H1 (cell line): ENCODE data around the gene STIMATE. TPM values are rescaled to one million over a fixed set of nuclear protein-coding genes. Genes with fewer than 3 reads are reported as not detected.

Source experiments
- CTCF ChIA-PET: fragments of 300-600 bp; sonication (Branson Sonifier 250); formaldehyde crosslinking; loops from one replicate; lab custom pipeline; 2021; ENCODE audit not compliant: partially characterized antibody; lab: Charles Lee
- POLR2A ChIA-PET: fragments of 300-600 bp; sonication (Branson Sonifier 250); formaldehyde crosslinking; loops from one replicate; lab custom pipeline; 2021; ENCODE audit warnings: inconsistent platforms; ENCODE audit not compliant: partially characterized antibody; lab: Charles Lee
- DNase-seq, 2 experiments: peaks; one replicate each; pipeline versions ENCODE4 v3.0.0 to v3.0.0-alpha.2; 2010 to 2022; ENCODE audit warnings: low spot score in 2 of 2, low read depth in 1 of 2, mixed read lengths in 1 of 2
- FAIRE-seq: peaks from 2 replicates; lab custom pipeline; 2011; peaks lifted over from hg19 to GRCh38; lab: Jason Lieb, UNC
- H2AFZ ChIP-seq: 2 replicates; pipeline ENCODE4 v1.8.1; 2012; ENCODE audit warnings: low read length, inconsistent platforms
- H2AK5ac ChIP-seq: 2 replicates; pipeline ENCODE4 v1.6.1; 2013; ENCODE audit warnings: low read depth, low read length
- H2BK120ac ChIP-seq: replicated peaks from 2 replicates; pipeline ENCODE3; 2013; ENCODE audit warnings: low read depth, low read length, inconsistent platforms
- H2BK12ac ChIP-seq: 2 replicates; pipeline ENCODE4 v1.6.1; 2013; ENCODE audit warnings: low read depth, low read length
- H2BK15ac ChIP-seq: 2 replicates; pipeline ENCODE4 v1.6.1; 2013; ENCODE audit warnings: low read length
- H2BK20ac ChIP-seq: 2 replicates; pipeline ENCODE4 v1.6.1; 2013; ENCODE audit warnings: low read length
- H2BK5ac ChIP-seq: 2 replicates; pipeline ENCODE4 v1.6.1; 2013; ENCODE audit warnings: low read depth, low read length
- H3K14ac ChIP-seq: 2 replicates; pipeline ENCODE4 v1.6.1; 2013; ENCODE audit warnings: inconsistent platforms; ENCODE audit not compliant: insufficient read length
- H3K18ac ChIP-seq: 2 replicates; pipeline ENCODE4 v1.6.1; 2013; ENCODE audit warnings: low read length; ENCODE audit errors: extremely low read depth
- H3K23ac ChIP-seq: 2 replicates; pipeline ENCODE4 v1.6.1; 2013; ENCODE audit warnings: inconsistent platforms; ENCODE audit not compliant: insufficient read length
- H3K23me2 ChIP-seq: 2 replicates; pipeline ENCODE4 v1.6.1; 2013; ENCODE audit warnings: low read depth, low read length
- H3K27ac ChIP-seq: 2 replicates; pipeline ENCODE4 v1.6.1; 2011; ENCODE audit warnings: low read depth, low read length, inconsistent platforms
- H3K27me3 ChIP-seq, 4 experiments: replicated peaks in 1 of 4; 1 replicate in 1 of 4; 2 replicates in 3 of 4; pipeline versions ENCODE4 v1.6.1 to v1.8.1; 2011 to 2013; ENCODE audit warnings: low read length in 3 of 4, mild to moderate bottlenecking in 3 of 4, inconsistent platforms in 2 of 4, mixed read lengths in 2 of 4, moderate library complexity in 1 of 4; ENCODE audit not compliant: control insufficient read depth in 3 of 4, insufficient read depth in 3 of 4; ENCODE audit errors: extremely low read depth in 1 of 4
- H3K36me3 ChIP-seq, 4 experiments: 2 replicates each; pipeline versions ENCODE4 v1.6.1 to v1.8.1; 2011 to 2013; ENCODE audit warnings: mild to moderate bottlenecking in 4 of 4, low read length in 3 of 4, moderate library complexity in 2 of 4, control low read depth in 1 of 4, inconsistent platforms in 1 of 4; ENCODE audit not compliant: insufficient read depth in 4 of 4, control insufficient read depth in 2 of 4
- H3K4ac ChIP-seq: replicated peaks from 2 replicates; pipeline ENCODE3; 2013; ENCODE audit warnings: low read length, low read depth, mixed read lengths, inconsistent platforms; ENCODE audit not compliant: insufficient read length
- H3K4me1 ChIP-seq, 4 experiments: replicated peaks in 1 of 4; 1 replicate in 1 of 4; 2 replicates in 3 of 4; pipeline versions ENCODE4 v1.6.1 to v1.8.1; 2011 to 2013; ENCODE audit warnings: low read length in 3 of 4, inconsistent platforms in 2 of 4, mixed read lengths in 1 of 4; ENCODE audit not compliant: insufficient read depth in 4 of 4, control insufficient read depth in 3 of 4
- H3K4me2 ChIP-seq, 2 experiments: 2 replicates each; pipeline versions ENCODE4 v1.6.1 to v1.8.1; 2011 to 2013; ENCODE audit warnings: low read depth in 2 of 2, low read length in 2 of 2, control low read depth in 1 of 2, inconsistent platforms in 1 of 2, mild to moderate bottlenecking in 1 of 2; ENCODE audit not compliant: insufficient read depth in 1 of 2
- H3K4me3 ChIP-seq, 4 experiments: fragments of 200-600, 300-600 bp in 1 of 4; sonication (generic), shearing (Covaris generic), sonication (Bioruptor Twin) in 1 of 4; 2 replicates each; pipeline versions ENCODE4 v1.5.1 to v1.8.1; 2011 to 2016; ENCODE audit warnings: low read length in 4 of 4, low read depth in 3 of 4, control low read depth in 2 of 4, inconsistent platforms in 2 of 4, mild to moderate bottlenecking in 2 of 4, mixed read lengths in 1 of 4, moderate library complexity in 1 of 4; ENCODE audit not compliant: insufficient read depth in 2 of 4; ENCODE audit errors: extremely low read depth in 1 of 4
- H3K56ac ChIP-seq: replicated peaks from 2 replicates; pipeline ENCODE3; 2013; ENCODE audit warnings: low read depth, mild to moderate bottlenecking, mixed read lengths, low read length, inconsistent platforms; ENCODE audit not compliant: insufficient read length
- H3K79me1 ChIP-seq: 2 replicates; pipeline ENCODE4 v1.6.1; 2013; ENCODE audit warnings: low read depth, low read length, control low read depth
- H3K79me2 ChIP-seq, 2 experiments: 2 replicates each; pipeline versions ENCODE4 v1.6.1 to v1.8.1; 2012 to 2013; ENCODE audit warnings: low read length in 2 of 2, mild to moderate bottlenecking in 2 of 2, inconsistent platforms in 1 of 2; ENCODE audit not compliant: insufficient read depth in 2 of 2, control insufficient read depth in 1 of 2
- H3K9ac ChIP-seq, 4 experiments: replicated peaks in 1 of 4; 1 replicate in 1 of 4; 2 replicates in 3 of 4; pipeline versions ENCODE4 v1.6.1 to v1.8.1; 2011 to 2013; ENCODE audit warnings: low read depth in 3 of 4, low read length in 3 of 4, control low read depth in 2 of 4, mild to moderate bottlenecking in 2 of 4, moderate library complexity in 2 of 4, inconsistent platforms in 1 of 4; ENCODE audit errors: extremely low read depth in 1 of 4
- H3K9me3 ChIP-seq, 2 experiments: 2 replicates each; pipeline versions ENCODE4 v1.6.1 to v1.8.1; 2012 to 2013; ENCODE audit warnings: mild to moderate bottlenecking in 2 of 2, moderate library complexity in 2 of 2, control low read depth in 1 of 2, inconsistent platforms in 1 of 2, low read depth in 1 of 2, low read length in 1 of 2, mixed read lengths in 1 of 2; ENCODE audit not compliant: insufficient read depth in 2 of 2
- H4K20me1 ChIP-seq, 2 experiments: replicated peaks in 1 of 2; 2 replicates each; pipeline versions ENCODE3 to v1.8.1; 2011 to 2013; ENCODE audit warnings: inconsistent platforms in 2 of 2, low read length in 2 of 2, mild to moderate bottlenecking in 1 of 2; ENCODE audit not compliant: insufficient read depth in 2 of 2, control insufficient read depth in 1 of 2
- H4K5ac ChIP-seq: 2 replicates; pipeline ENCODE4 v1.6.1; 2013; ENCODE audit warnings: low read length, low read depth, mixed read lengths, inconsistent platforms; ENCODE audit not compliant: insufficient read length
- H4K8ac ChIP-seq: 2 replicates; pipeline ENCODE4 v1.8.0; 2013; ENCODE audit warnings: mild to moderate bottlenecking, moderate library complexity, low read length, inconsistent platforms; ENCODE audit not compliant: insufficient read depth; ENCODE audit errors: extremely low read depth
- H4K91ac ChIP-seq: replicated peaks from 2 replicates; pipeline ENCODE3; 2013; ENCODE audit warnings: low read length, mixed read lengths, inconsistent platforms; ENCODE audit not compliant: insufficient read length
- EP300 ChIP-seq, 2 experiments: IDR thresholded peaks; 1 replicate in 1 of 2; 2 replicates in 1 of 2; pipeline ENCODE4 v1.6.1; 2011 to 2012; ENCODE audit warnings: low read depth in 2 of 2, low read length in 2 of 2, mild to moderate bottlenecking in 2 of 2, borderline replicate concordance in 1 of 2, inconsistent platforms in 1 of 2, moderate library complexity in 1 of 2
- FOSL1 ChIP-seq: IDR thresholded peaks from 2 replicates; pipeline ENCODE4 v1.6.1; 2011; ENCODE audit warnings: mild to moderate bottlenecking, low read depth, low read length, moderate library complexity; ENCODE audit not compliant: insufficient read depth
- GTF2F1 ChIP-seq: IDR thresholded peaks from 2 replicates; pipeline ENCODE4 v1.6.1; 2012; ENCODE audit warnings: low read depth, low read length, improper control_type of control experiment, borderline replicate concordance
- HDAC2 ChIP-seq, 2 experiments: fragments of 300-600 bp in 1 of 2; sonication (generic) in 1 of 2; IDR thresholded peaks; 2 replicates each; pipeline ENCODE4 v1.6.1; 2011 to 2012; ENCODE audit warnings: low read depth in 2 of 2, low read length in 2 of 2, mild to moderate bottlenecking in 2 of 2, moderate library complexity in 2 of 2, borderline replicate concordance in 1 of 2, inconsistent platforms in 1 of 2
- MAFK ChIP-seq: IDR thresholded peaks from 2 replicates; pipeline ENCODE4 v1.6.1; 2012; ENCODE audit warnings: low read depth, mild to moderate bottlenecking, improper control_type of control experiment, low read length
- NANOG ChIP-seq: IDR thresholded peaks from 2 replicates; pipeline ENCODE4 v1.6.1; 2011; ENCODE audit warnings: low read length, low read depth, mild to moderate bottlenecking, inconsistent platforms; ENCODE audit not compliant: insufficient read depth, poor library complexity, severe bottlenecking
- POLR2AphosphoS5 ChIP-seq: IDR thresholded peaks from 2 replicates; pipeline ENCODE4 v1.6.1; 2011; ENCODE audit warnings: low read depth, low read length
- RAD21 ChIP-seq, 2 experiments: IDR thresholded peaks in 1 of 2; conservative IDR thresholded peaks in 1 of 2; 2 replicates each; pipeline ENCODE4 v1.6.1; 2011; ENCODE audit warnings: low read depth in 2 of 2, low read length in 2 of 2, improper control_type of control experiment in 1 of 2, inconsistent platforms in 1 of 2, mild to moderate bottlenecking in 1 of 2, moderate library complexity in 1 of 2
- SP2 ChIP-seq: IDR thresholded peaks from 2 replicates; pipeline ENCODE4 v1.6.1; 2012; ENCODE audit warnings: mild to moderate bottlenecking, low read length, inconsistent platforms
- SP4 ChIP-seq: IDR thresholded peaks from 2 replicates; pipeline ENCODE4 v1.6.1; 2012; ENCODE audit warnings: low read length, inconsistent platforms
- SRF ChIP-seq: IDR thresholded peaks from 2 replicates; pipeline ENCODE4 v1.6.1; 2011; ENCODE audit warnings: mild to moderate bottlenecking, low read depth, low read length, moderate library complexity
- SUZ12 ChIP-seq: fragments of 200-600 bp; sonication (generic); IDR thresholded peaks from 2 replicates; pipeline ENCODE4 v1.6.1; 2012; ENCODE audit warnings: mild to moderate bottlenecking, inconsistent platforms, low read length, moderate library complexity, mixed read lengths
- TAF1 ChIP-seq: IDR thresholded peaks from 2 replicates; pipeline ENCODE4 v1.6.1; 2011; ENCODE audit warnings: mild to moderate bottlenecking, low read depth, low read length
- TCF12 ChIP-seq: IDR thresholded peaks from 2 replicates; pipeline ENCODE4 v1.6.1; 2011; ENCODE audit warnings: low read depth, mild to moderate bottlenecking, low read length
- WGBS, 2 experiments: shearing (Covaris generic) in 1 of 2; methylation state at CpG; one replicate each; pipeline versions ENCODE4 v1.1.6 to v1.1.7; 2013 to 2015; ENCODE audit warnings: low lambda C conversion rate in 2 of 2, mixed read lengths in 2 of 2, inconsistent platforms in 1 of 2, low coverage in 1 of 2, missing lambda C conversion rate in 1 of 2; ENCODE audit not compliant: insufficient replicate concordance in 2 of 2, insufficient coverage in 1 of 2, insufficient read length in 1 of 2; ENCODE audit errors: extremely low coverage in 1 of 2, missing lambda C conversion rate in 1 of 2; 5-methylcytosine and 5-hydroxymethylcytosine counted together
- polyA plus RNA-seq, 7 experiments: library from polyadenylated mRNA; depleted of rRNA in 3 of 7; stranded (reverse) in 5 of 7; unstranded in 2 of 7; fragments of >200 nt in 5 of 7; fragments of 200-250 nt in 2 of 7; gene quantifications; 1 replicate in 5 of 7; 2 replicates in 1 of 7; 4 replicates in 1 of 7; pipeline versions ENCODE4 v1.2.1 to v1.2.3, GENCODE V29; 2011 to 2013; ENCODE audit warnings: missing spikeins in 2 of 7, mixed read lengths in 2 of 7
- total RNA-seq: library from RNA; stranded (reverse); fragmentation: NEBNext Ultra II Directional; extraction: Animal tissue kit (Norgen Biotek cat#: 25700); gene quantifications from 2 replicates; pipeline ENCODE4 v1.2.1, GENCODE V29; 2021

Gene STIMATE
- total and polyA plus RNA-seq, 2 of the 8 experiments (the other 6 are each of a cell fraction or from before 2014, with no cell fraction given) = 17.5 to 22.1 TPM

- Histone ChIP-seq H4K20me1 (no peaks in the 10 kb centered on the region), H3K27ac (no peak overlapping the region), H3K36me3 (no peaks in the 10 kb centered on the region), H3K4me3 (no peak overlapping the region), H2BK5ac (no peak overlapping the region), H3K23ac (no peak overlapping the region), H2AK5ac (no peak overlapping the region), H3K27me3 (no peaks in the 10 kb centered on the region), H2BK20ac (no peak overlapping the region), H3K9ac (no peak overlapping the region), H2AFZ (no peak overlapping the region), H3K4me2 (no peak overlapping the region), H3K4ac (no peak overlapping the region), H4K91ac (no peak overlapping the region), H3K4me1 (peaks cover 0 to 6% (median 3%) of the 10 kb centered on the region in 4 experiments; a peak in 2 of 7 replicates), H3K18ac (no peak overlapping the region), H3K14ac (no peak overlapping the region), H3K23me2 (no peaks in the 10 kb centered on the region), H3K79me2 (no peaks in the 10 kb centered on the region), H2BK15ac (no peak overlapping the region), H3K79me1 (no peaks in the 10 kb centered on the region), H4K8ac (no peak overlapping the region), H2BK12ac (no peak overlapping the region), H3K56ac (no peak overlapping the region), H4K5ac (no peak overlapping the region), H3K9me3 (no peaks in the 10 kb centered on the region), H2BK120ac (no peak overlapping the region)
- ChIA-PET CTCF (interaction anchor here (0.9 to 7.5 kb wide), 9 partner anchors 9 to 35 kb away, joined by 3 to 86 read pairs (median 5); partner anchors contain the start of genes ITIH4 and MUSTN1), POLR2A (interaction anchor here (0.7 kb wide), 1 partner anchor 12 kb away, joined by 3 read pairs; no protein-coding TSS in a partner anchor)
- FAIRE-seq (no peak), DNase-seq (no peak)
- 89% methylated on average over 4 of the region's 7 CpGs; no CpG with 5 or more reads in 1 of the 2 experiments for WGBS, 2 experiments
- no peak for TF ChIP-seq NANOG
- TF ChIP-seq MAFK = no peak
- TF ChIP-seq RAD21 (IDR thresholded peaks at IDR 0.05 in 1 of 2, conservative IDR thresholded peaks at IDR 0.05 in 1 of 2; ENCODE audit: low read depth in 2 of 2, low read length in 2 of 2) = no peak
- no peak for TF ChIP-seq TCF12
- no peak for TF ChIP-seq FOSL1
- no peak for TF ChIP-seq HDAC2 (IDR thresholded peaks at IDR 0.05; ENCODE audit: borderline replicate concordance in 1 of 2, low read depth in 2 of 2, low read length in 2 of 2)
- TF ChIP-seq SRF = no peak
- TF ChIP-seq TAF1 = no peak
- no peak for TF ChIP-seq SUZ12
- no peak for TF ChIP-seq GTF2F1
- no peak for TF ChIP-seq SP2
- no peak for TF ChIP-seq POLR2AphosphoS5
- TF ChIP-seq SP4 = no peak
- TF ChIP-seq EP300 (IDR thresholded peaks at IDR 0.05; ENCODE audit: borderline replicate concordance in 1 of 2, low read depth in 2 of 2, low read length in 2 of 2) = no peak
Observed at GRCh38 chr3:52817860-52818259, 79.5 kb downstream of the STIMATE start.
